Measurements from ENCODE around the gene THOC6.

- TF ChIP-seq POLR2A (IDR thresholded peaks at IDR 0.05; ENCODE audit: low read length) (no peak), MYC (IDR thresholded peaks at IDR 0.05; ENCODE audit: borderline replicate concordance, low read length) (no peak), JUN (IDR thresholded peaks at IDR 0.05) (no peak), CTCF (IDR thresholded peaks at IDR 0.05) (no peak), POLR2AphosphoS2 (conservative IDR thresholded peaks at IDR 0.05; ENCODE audit: low read length) (no peak), MAZ (IDR thresholded peaks at IDR 0.05; ENCODE audit: borderline replicate concordance, low read depth, low read length) (no peak), NFE2L2 (conservative IDR thresholded peaks at IDR 0.05; ENCODE audit: low read length) (no peak), RFX5 (IDR thresholded peaks at IDR 0.05) (no peak), ZFP36 (IDR thresholded peaks at IDR 0.05; ENCODE audit: borderline replicate concordance, partially characterized antibody) (no peak), NR3C1 (IDR thresholded peaks at IDR 0.05) (no peak), BHLHE40 (IDR thresholded peaks at IDR 0.05; ENCODE audit: low read depth, low read length) (peak; percentile 76), RAD21 (conservative IDR thresholded peaks at IDR 0.05 in 1 of 2, IDR thresholded peaks at IDR 0.05 in 1 of 2) (no peak)
- TF ChIP-seq, protein P1, sequence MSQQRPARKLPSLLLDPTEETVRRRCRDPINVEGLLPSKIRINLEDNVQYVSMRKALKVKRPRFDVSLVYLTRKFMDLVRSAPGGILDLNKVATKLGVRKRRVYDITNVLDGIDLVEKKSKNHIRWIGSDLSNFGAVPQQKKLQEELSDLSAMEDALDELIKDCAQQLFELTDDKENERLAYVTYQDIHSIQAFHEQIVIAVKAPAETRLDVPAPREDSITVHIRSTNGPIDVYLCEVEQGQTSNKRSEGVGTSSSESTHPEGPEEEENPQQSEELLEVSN (IDR thresholded peaks at IDR 0.05; ENCODE audit: borderline replicate concordance, low read depth): no peak
Observed at GRCh38 chr16:3013491-3013951, 10.3 kb upstream of the THOC6 start.
